Forelimb muscle (tissue), 1 donor: Measurements from ENCODE around the gene PSMC3. TPM values are rescaled to one million over a fixed set of nuclear protein-coding genes. Genes with fewer than 3 reads are reported as not detected.

Source experiments
- DNase-seq: peaks from one replicate; pipeline ENCODE4 v3.0.0-alpha.2; 2013; ENCODE audit warnings: low read depth
- polyA plus RNA-seq: library from polyadenylated mRNA; unstranded; fragments of 120-200 nt; gene quantifications from one replicate; pipeline ENCODE4 v1.2.1, GENCODE V29; 2013; ENCODE audit not compliant: insufficient read length

The PSMC3 gene
- polyA plus RNA-seq, 1 donor = 123 TPM

GRCh38 chr11:47376525-47377371 lies 49.5 kb downstream of the PSMC3 start:
- no peak for DNase-seq

GRCh38 chr11:47376107-47376524 lies 50.1 kb downstream of the PSMC3 start:
- no peak for DNase-seq

- no peak for DNase-seq
Observed at GRCh38 chr11:47375546-47376085, 50.6 kb downstream of the PSMC3 start.

GRCh38 chr11:47375020-47375419 lies 51.2 kb downstream of the PSMC3 start:
- no peak for DNase-seq

GRCh38 chr11:47374720-47375019 lies 51.6 kb downstream of the PSMC3 start:
- no peak for DNase-seq

DNA sequence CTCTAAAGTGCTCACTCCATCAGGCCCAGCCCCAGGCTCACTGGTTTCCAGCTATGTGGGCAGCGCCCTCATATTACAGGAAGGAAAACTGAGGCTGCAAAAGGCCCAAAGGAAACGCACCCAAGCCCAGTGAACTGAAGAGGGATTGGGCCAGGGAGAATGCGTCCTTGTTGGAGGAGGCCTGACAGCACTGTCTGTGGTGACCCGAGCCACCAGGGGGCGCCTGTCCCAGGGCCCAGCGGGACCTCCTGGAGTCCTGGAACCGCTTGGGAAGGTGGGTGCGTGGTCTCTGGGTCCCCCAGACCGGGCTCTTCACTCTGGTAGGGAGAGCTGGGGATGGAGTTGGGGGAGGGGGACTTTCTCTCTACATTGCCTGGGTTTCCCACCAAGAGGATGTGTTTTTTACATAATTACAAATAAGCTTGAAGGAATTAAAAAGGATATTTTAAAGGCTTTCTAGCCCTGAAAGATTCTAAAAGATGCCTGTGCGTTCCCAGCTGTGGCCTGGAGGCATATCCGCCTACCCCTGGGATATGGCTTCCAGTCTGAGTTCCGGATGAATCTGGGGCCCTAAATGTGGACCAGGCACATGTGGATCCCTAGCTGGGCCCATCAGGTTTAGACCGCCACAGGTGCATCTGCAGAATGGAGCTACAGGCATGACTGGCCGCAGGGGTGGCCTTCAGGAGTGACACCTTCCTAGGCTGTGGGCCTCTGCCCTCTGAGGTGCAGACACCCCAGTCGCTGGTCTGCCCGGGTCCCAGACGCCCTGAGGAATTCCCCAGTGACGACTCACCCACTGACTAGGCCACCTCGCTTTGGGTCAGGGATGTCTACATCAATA lies 52.1 kb downstream of the PSMC3 start:
- DNase-seq = no peak

- no peak for DNase-seq
Observed at GRCh38 chr11:47372422-47372821, 53.8 kb downstream of the PSMC3 start.

GRCh38 chr11:47369676-47370075 lies 56.6 kb downstream of the PSMC3 start:
- no peak for DNase-seq

Other genes starting within 250 kb of the PSMC3 start
- 88.0 TPM for gene ARFGAP2, start 249.6 kb downstream of the PSMC3 start, polyA plus RNA-seq
- gene PACSIN3, start 240.0 kb downstream of the PSMC3 start, polyA plus RNA-seq = 250 TPM
- gene DDB2, start 211.5 kb downstream of the PSMC3 start, polyA plus RNA-seq = 12.7 TPM
- gene ACP2, start 177.6 kb downstream of the PSMC3 start, polyA plus RNA-seq = 20.9 TPM
- gene NR1H3, start 168.4 kb downstream of the PSMC3 start, polyA plus RNA-seq = 16.2 TPM
- 31.6 TPM for gene MADD, start 156.3 kb downstream of the PSMC3 start, polyA plus RNA-seq
- gene MYBPC3, start 73.7 kb downstream of the PSMC3 start, polyA plus RNA-seq = 0.75 TPM
- 6.7 TPM for gene SPI1, start 47.9 kb downstream of the PSMC3 start, polyA plus RNA-seq
- gene SLC39A13, start 17.8 kb downstream of the PSMC3 start, polyA plus RNA-seq = 35.3 TPM
- 93.1 TPM for gene RAPSN, start 22.7 kb upstream of the PSMC3 start, polyA plus RNA-seq
- gene CELF1, start 126.7 kb upstream of the PSMC3 start, polyA plus RNA-seq = 68.6 TPM
- gene PTPMT1, start 139.2 kb upstream of the PSMC3 start, polyA plus RNA-seq = 27.1 TPM
- gene KBTBD4, start 152.5 kb upstream of the PSMC3 start, polyA plus RNA-seq = 12.8 TPM
- gene NDUFS3, start 152.6 kb upstream of the PSMC3 start, polyA plus RNA-seq = 95.7 TPM
- 2.6 TPM for gene FAM180B, start 160.2 kb upstream of the PSMC3 start, polyA plus RNA-seq
- 9.1 TPM for gene C1QTNF4, start 168.0 kb upstream of the PSMC3 start, polyA plus RNA-seq
- gene MTCH2, start 216.1 kb upstream of the PSMC3 start, polyA plus RNA-seq = 76.6 TPM